CD4-positive, alpha-beta T cell (primary cell): ENCODE results near the gene ZNF518A. TPM values are rescaled to one million over a fixed set of nuclear protein-coding genes. Genes with fewer than 3 reads are reported as not detected.
A peak's percentile ranks its signal among the peaks of the same experiment; 100 is the strongest.

Experiments
- ATAC-seq: fragments of 200-7000 bp; cut with Tn5 transposase; one replicate; pipeline ENCODE4 v1.10.0; 2022; ENCODE audit warnings: mild to moderate bottlenecking; ENCODE audit not compliant: poor library complexity
- CTCF ChIA-PET: fragments of 350-600 bp; sonication (Branson Sonifier 250); formaldehyde crosslinking; loops from one replicate; lab custom pipeline; 2021; ENCODE audit warnings: antibody characterized with exemption, inconsistent platforms; lab: Charles Lee
- POLR2A ChIA-PET: fragments of 350-600 bp; sonication (Branson Sonifier 250); formaldehyde crosslinking; loops from one replicate; lab custom pipeline; 2021; ENCODE audit warnings: antibody characterized with exemption, inconsistent platforms; lab: Charles Lee
- DNase-seq, 14 experiments: peaks; one replicate each; pipeline ENCODE4 v3.0.0-alpha.2; 2013 to 2020; ENCODE audit warnings: mixed read lengths in 2 of 14
- H3K27ac ChIP-seq, 2 donors: one replicate each; pipeline versions ENCODE4 v1.5.1 to v1.7.0; 2013; ENCODE audit warnings: low read length in 2 of 2, low read depth in 1 of 2, mild to moderate bottlenecking in 1 of 2
- H3K27me3 ChIP-seq, 2 experiments: 1 replicate in 1 of 2; 2 replicates in 1 of 2; pipeline versions ENCODE4 v1.6.1 to v1.7.0; 2013; ENCODE audit warnings: low read length in 2 of 2, control low read depth in 1 of 2, mild to moderate bottlenecking in 1 of 2, moderate library complexity in 1 of 2; ENCODE audit not compliant: insufficient read depth in 2 of 2, control insufficient read depth in 1 of 2
- H3K36me3 ChIP-seq: one replicate; pipeline ENCODE4 v1.6.1; 2013; ENCODE audit warnings: low read length, control low read depth; ENCODE audit not compliant: insufficient read depth
- H3K4me1 ChIP-seq: one replicate; pipeline ENCODE4 v1.6.1; 2013; ENCODE audit warnings: low read length, control low read depth; ENCODE audit not compliant: insufficient read depth
- H3K4me3 ChIP-seq: one replicate; pipeline ENCODE4 v1.5.1; 2013; ENCODE audit warnings: mild to moderate bottlenecking, low read length, moderate library complexity
- H3K9me3 ChIP-seq, 2 experiments: 1 replicate in 1 of 2; 2 replicates in 1 of 2; pipeline versions ENCODE4 v1.6.1 to v1.7.0; 2013; ENCODE audit warnings: low read length in 2 of 2, mild to moderate bottlenecking in 2 of 2, control low read depth in 1 of 2, moderate library complexity in 1 of 2; ENCODE audit not compliant: control insufficient read depth in 1 of 2, insufficient read depth in 1 of 2
- H3K27ac Mint-ChIP-seq: one replicate; pipeline ENCODE4 v1.8.0; 2020; ENCODE audit warnings: mixed read lengths
- H3K27me3 Mint-ChIP-seq: one replicate; pipeline ENCODE4 v1.8.0; 2021; ENCODE audit warnings: mixed read lengths
- H3K36me3 Mint-ChIP-seq: one replicate; pipeline ENCODE4 v1.8.0; 2021; ENCODE audit warnings: low read depth, mixed read lengths
- H3K4me1 Mint-ChIP-seq: one replicate; pipeline ENCODE4 v1.8.0; 2021; ENCODE audit warnings: low read depth, mixed read lengths
- H3K4me3 Mint-ChIP-seq: one replicate; pipeline ENCODE4 v1.8.0; 2020; ENCODE audit warnings: mild to moderate bottlenecking, mixed read lengths
- H3K9me3 Mint-ChIP-seq: one replicate; pipeline ENCODE4 v1.8.0; 2020; ENCODE audit warnings: mixed read lengths
- intact Hi-C, 2 experiments: fragments of 100-400 bp; cut with DNase I in 1 of 2; cut with micrococcal nuclease in 1 of 2; formaldehyde crosslinking; loops; one replicate each; pipeline versions ENCODE4 v1.15.1 to v1.9.0; 2023 to 2025; cut with DNase I, micrococcal nuclease
- total RNA-seq, 174 experiments: library from RNA in 2 of 174; stranded (reverse) in 2 of 174; gene quantifications; one replicate each; pipeline ENCODE4 v1.2.3 and lab custom pipeline; 2021 to 2026
- TF ChIP-seq, protein P1 (sequence below): fragments of 200-600 bp; IDR thresholded peaks from one replicate; pipeline ENCODE4 v1.8.0; 2022; ENCODE audit warnings: antibody characterized with exemption, mild to moderate bottlenecking

ZNF518A gene
- total RNA-seq, 2 experiments from 2014 or later: 7.4 to 7.9 TPM

DNA sequence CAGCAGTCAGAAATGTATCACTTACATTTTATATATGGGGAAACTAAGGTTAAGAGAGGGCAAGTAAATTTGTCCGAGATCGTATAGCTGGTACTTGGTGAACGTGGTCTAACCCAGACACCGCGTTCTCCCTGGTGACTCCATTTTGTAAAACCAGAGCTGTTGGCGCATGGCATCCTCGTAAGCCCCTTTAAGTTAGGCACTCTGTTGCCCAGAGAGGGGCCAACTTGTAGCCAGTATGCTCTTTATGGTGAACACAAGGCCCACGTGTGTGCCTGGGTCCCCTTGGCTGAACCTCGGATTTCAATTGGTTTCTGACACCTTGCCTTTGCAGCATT lies 39.7 kb upstream of the ZNF518A start:
- H3K9me3 Mint-ChIP-seq: peaks cover 6% of the 10 kb centered on the region
- Histone ChIP-seq H3K36me3 (no peaks in the 10 kb centered on the region), H3K27ac (peak overlapping the region; percentile 90 to 97), H3K4me1 (peaks cover 13% of the 10 kb centered on the region), H3K27me3 (peaks cover 14 to 34% of the 10 kb centered on the region in 2 experiments), H3K4me3 (peak overlapping the region; percentile 78), H3K9me3 (no peaks in the 10 kb centered on the region)
- CTCF ChIA-PET: interaction anchor here (1.2 to 3.3 kb wide), 3 partner anchors 12 to 396 kb away, joined by 3 to 20 read pairs (median 8); partner anchors contain the start of genes TCTN3 and ZNF518A
- peak overlapping the region; percentile 98 for H3K27ac Mint-ChIP-seq
- TF ChIP-seq, protein P1, sequence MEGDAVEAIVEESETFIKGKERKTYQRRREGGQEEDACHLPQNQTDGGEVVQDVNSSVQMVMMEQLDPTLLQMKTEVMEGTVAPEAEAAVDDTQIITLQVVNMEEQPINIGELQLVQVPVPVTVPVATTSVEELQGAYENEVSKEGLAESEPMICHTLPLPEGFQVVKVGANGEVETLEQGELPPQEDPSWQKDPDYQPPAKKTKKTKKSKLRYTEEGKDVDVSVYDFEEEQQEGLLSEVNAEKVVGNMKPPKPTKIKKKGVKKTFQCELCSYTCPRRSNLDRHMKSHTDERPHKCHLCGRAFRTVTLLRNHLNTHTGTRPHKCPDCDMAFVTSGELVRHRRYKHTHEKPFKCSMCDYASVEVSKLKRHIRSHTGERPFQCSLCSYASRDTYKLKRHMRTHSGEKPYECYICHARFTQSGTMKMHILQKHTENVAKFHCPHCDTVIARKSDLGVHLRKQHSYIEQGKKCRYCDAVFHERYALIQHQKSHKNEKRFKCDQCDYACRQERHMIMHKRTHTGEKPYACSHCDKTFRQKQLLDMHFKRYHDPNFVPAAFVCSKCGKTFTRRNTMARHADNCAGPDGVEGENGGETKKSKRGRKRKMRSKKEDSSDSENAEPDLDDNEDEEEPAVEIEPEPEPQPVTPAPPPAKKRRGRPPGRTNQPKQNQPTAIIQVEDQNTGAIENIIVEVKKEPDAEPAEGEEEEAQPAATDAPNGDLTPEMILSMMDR: no peak
- peaks cover 48% of the 10 kb centered on the region for H3K27me3 Mint-ChIP-seq
- intact Hi-C loops: loop anchor here (1.0 to 5.0 kb wide), 3 partner anchors 40 to 497 kb away; partner anchors contain the start of genes CCNJ (in 2 of the 2), ZNF518A (in 2 of the 2) and TM9SF3 (in 1 of the 2)
- POLR2A ChIA-PET: interaction anchor here (0.7 to 3.7 kb wide), 11 partner anchors 10 to 742 kb away, joined by 3 to 250 read pairs (median 3); partner anchors contain the start of genes CCNJ, LCOR, TCTN3 and ZNF518A
- H3K4me1 Mint-ChIP-seq: peaks cover 16% of the 10 kb centered on the region
- peaks cover 34% of the 10 kb centered on the region for H3K36me3 Mint-ChIP-seq
- peak overlapping the region; percentile 93 for H3K4me3 Mint-ChIP-seq
- ATAC-seq: no peak
- peak in 3 of 14 experiments; percentile 0 to 34 (median 0) for DNase-seq

DNA sequence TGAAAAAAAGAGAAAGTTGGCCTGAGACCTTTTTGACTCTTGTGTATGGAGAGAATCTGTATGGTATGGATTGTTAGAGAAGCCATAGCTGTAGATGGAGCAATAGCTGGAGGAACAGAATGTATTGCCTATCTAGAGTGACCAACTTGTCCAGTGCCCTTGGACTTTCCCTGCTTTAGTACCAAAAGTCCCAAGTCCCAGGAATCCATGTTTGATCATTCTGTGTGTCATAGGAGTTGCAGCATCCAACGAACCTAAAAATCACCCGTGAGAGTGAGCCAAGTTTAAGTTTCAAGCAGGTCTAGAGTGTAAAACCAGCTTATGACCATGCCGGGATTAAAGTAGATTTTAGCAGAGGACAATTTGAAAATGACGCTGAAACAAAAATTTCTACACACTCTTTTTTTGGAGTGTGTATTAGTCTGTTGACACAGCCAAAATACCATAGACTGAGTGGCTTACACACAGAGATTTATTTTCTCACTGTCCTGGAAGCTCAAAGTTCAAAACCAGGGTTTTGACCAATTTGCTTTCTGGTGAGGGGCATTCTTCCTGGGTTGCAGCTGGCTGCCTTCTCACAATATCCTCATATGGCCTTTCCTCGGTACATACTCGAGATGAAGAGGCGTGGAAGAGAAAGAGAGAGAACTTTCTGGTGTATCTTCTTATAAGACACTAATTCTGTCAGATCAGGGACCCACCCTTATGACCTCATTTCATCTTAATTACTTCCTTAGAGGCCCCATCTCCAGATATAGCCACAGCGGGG lies 36.9 kb upstream of the ZNF518A start:
- Histone ChIP-seq H3K9me3 (no peaks in the 10 kb centered on the region), H3K4me1 (peaks cover 13% of the 10 kb centered on the region), H3K4me3 (no peak overlapping the region), H3K27me3 (peaks cover 25 to 57% of the 10 kb centered on the region in 2 experiments), H3K36me3 (no peaks in the 10 kb centered on the region), H3K27ac (no peak overlapping the region)
- Mint-ChIP-seq H3K4me1 (peaks cover 16% of the 10 kb centered on the region), H3K27ac (no peak overlapping the region), H3K9me3 (peaks cover 6% of the 10 kb centered on the region), H3K36me3 (peaks cover 15% of the 10 kb centered on the region), H3K27me3 (peaks cover 71% of the 10 kb centered on the region), H3K4me3 (no peak overlapping the region)
- DNase-seq (no peak), ATAC-seq (no peak)
- intact Hi-C loops: loop anchor here in 1 of 2 experiments (5.0 kb wide), 1 partner anchor 494 kb away; the partner anchor contains the start of gene TM9SF3
- TF ChIP-seq, protein P1: no peak
- CTCF ChIA-PET: no interaction called here
- POLR2A ChIA-PET: interaction anchor here (2.1 kb wide), 1 partner anchor 37 kb away, joined by 19 read pairs; the partner anchor contains the start of gene ZNF518A

DNA sequence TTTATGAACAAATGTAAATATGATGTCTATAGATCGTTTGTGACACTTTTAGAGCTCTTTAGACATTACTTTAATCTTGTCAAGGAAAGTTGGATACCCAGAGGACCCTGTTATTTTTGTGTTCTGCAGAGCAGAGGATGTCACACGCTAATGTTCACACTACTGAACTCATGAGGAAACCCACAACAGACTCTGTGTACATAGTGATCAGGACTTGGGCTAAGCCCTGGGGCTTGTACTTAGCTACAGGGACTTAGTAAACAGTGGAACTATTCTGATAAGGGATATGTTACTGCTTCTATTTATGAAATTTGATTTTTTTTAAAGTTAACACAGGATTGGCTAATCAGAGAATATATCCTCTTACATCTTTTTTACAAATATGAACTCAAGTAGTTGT lies 36.1 kb upstream of the ZNF518A start:
- Mint-ChIP-seq H3K27ac (no peak overlapping the region), H3K36me3 (peaks cover 11% of the 10 kb centered on the region), H3K9me3 (peaks cover 6% of the 10 kb centered on the region), H3K4me1 (peaks cover 15% of the 10 kb centered on the region), H3K4me3 (no peak overlapping the region), H3K27me3 (peaks cover 75% of the 10 kb centered on the region)
- intact Hi-C loops: loop anchor here in 1 of 2 experiments (5.0 kb wide), 1 partner anchor 493 kb away; the partner anchor contains the start of gene TM9SF3
- Histone ChIP-seq H3K9me3 (no peaks in the 10 kb centered on the region), H3K4me3 (no peak overlapping the region), H3K27ac (no peak overlapping the region), H3K36me3 (no peaks in the 10 kb centered on the region), H3K27me3 (peaks cover 25 to 65% of the 10 kb centered on the region in 2 experiments), H3K4me1 (peaks cover 13% of the 10 kb centered on the region)
- DNase-seq (no peak), ATAC-seq (no peak)
- TF ChIP-seq, protein P1: no peak
- POLR2A ChIA-PET: interaction anchor here (0.8 to 2.1 kb wide), 2 partner anchors 11 to 36 kb away, joined by 3 to 19 read pairs; partner anchors contain the start of gene ZNF518A
- CTCF ChIA-PET: interaction anchor here (1.7 kb wide), 1 partner anchor 9 kb away, joined by 4 read pairs; no protein-coding TSS in a partner anchor
